ENCODE results near the gene PRDM16. TPM values are rescaled to one million over a fixed set of nuclear protein-coding genes. Genes with fewer than 3 reads are reported as not detected.

Gene PRDM16
- total and polyA plus RNA-seq, 2 of the 4 experiments (the other 2 are of a cell fraction): 0.02 TPM; not detected in 1

DNA sequence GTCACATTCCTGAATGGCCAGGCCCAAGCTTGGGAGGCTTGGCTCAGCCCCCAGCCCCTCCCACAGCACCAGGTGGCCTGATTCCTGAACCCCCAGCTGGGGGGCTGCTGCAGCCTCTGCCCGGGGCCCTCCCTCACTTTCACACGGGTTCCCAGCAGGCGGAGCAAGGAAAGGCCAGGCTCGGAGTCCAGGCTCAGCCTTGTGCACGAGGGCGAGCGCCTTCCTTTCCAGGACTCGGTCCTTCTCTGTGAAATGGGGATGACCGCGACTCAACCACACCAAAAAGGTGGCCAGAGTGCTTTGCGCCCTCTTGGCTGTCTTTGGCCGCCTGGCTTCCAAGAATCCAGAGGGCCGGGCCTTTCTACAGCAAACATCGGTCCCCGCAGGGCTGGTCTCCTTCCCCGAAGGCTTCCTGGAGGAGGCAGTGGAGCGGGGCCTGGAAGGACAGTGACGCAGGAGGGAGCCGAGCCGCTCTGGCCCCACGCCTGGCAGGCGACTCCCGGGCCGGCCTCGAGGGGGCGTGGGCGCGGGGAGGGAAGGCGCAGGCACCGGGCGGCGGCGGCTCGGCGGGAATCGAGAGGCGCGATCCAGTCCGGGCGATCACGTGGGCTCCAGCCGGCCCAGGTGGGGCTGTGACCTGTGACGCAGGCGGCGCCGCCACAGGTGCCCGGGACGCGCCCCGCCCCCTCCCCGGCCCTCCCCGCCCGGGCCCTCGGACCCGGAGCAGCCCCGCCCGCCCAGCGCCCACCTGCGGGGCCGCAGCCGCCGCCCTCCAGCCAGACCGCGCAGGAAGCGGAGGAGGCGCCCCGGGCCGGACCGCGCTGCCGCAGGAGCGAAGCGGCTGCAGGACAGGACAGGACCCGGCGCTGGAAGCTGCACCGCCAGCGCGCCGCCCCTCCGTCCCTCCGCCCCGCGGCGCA is 385.1 kb downstream of the PRDM16 start, which contains the start of gene ARHGEF16:
Gene ARHGEF16 (plus strand): TSS at position 775 of the 920 bp plus-strand sequence. CDS start 8,420 bp downstream, outside the sequence.
- ATAC-seq (ENCODE audit: low read depth) (peak; percentile 57), DNase-seq (peak; percentile 15)
- H2BK5ac ChIP-seq (ENCODE audit: low read depth, low read length, poor library complexity, severe bottlenecking): no peak within 1 kb of the TSS
- no peak within 1 kb of the TSS for H3K56ac ChIP-seq (ENCODE audit: extremely low read depth, insufficient read depth, low read length)
- no peaks in the 10 kb centered on the region for H3K79me1 ChIP-seq (ENCODE audit: low read depth in 1 of 2, low read length in 2 of 2)
- H3K18ac ChIP-seq (ENCODE audit: low read depth, low read length): no peak within 1 kb of the TSS
- dilution Hi-C loops (cut with HindIII; ENCODE audit: low sequenced_read_pairs, unreplicated experiment): no loop called here
- no peak within 1 kb of the TSS for H3K23ac ChIP-seq (ENCODE audit: low read depth, low read length)
- H3K14ac ChIP-seq (replicated peaks; ENCODE audit: low read depth, low read length): no peak within 1 kb of the TSS
- H3K4me2 ChIP-seq (ENCODE audit: low read depth, low read length): no peak within 1 kb of the TSS
- no peak within 1 kb of the TSS for H2AK9ac ChIP-seq (replicated peaks; ENCODE audit: low read depth, low read length, poor library complexity)
- H2BK120ac ChIP-seq (ENCODE audit: low read depth, low read length): no peak within 1 kb of the TSS
- 0 out of 2 replicates have a peak, but pooled peaks cover 2% of the 10 kb centered on the region for H4K20me1 ChIP-seq (ENCODE audit: insufficient read depth, low read length)
- no peak within 1 kb of the TSS for H2BK20ac ChIP-seq (ENCODE audit: low read depth, low read length)
- no peak within 1 kb of the TSS for H3K9ac ChIP-seq (ENCODE audit: low read depth, low read length)
- peaks cover 30% of the 10 kb centered on the region for H3K27me3 ChIP-seq (ENCODE audit: control insufficient read depth, insufficient read depth, low read length)
- H2BK15ac ChIP-seq (ENCODE audit: low read depth, low read length): no peak within 1 kb of the TSS
- in situ Hi-C loops (cut with MboI; ENCODE audit: low sequenced_read_pairs): no loop called here
- no peaks in the 10 kb centered on the region for H3K9me3 ChIP-seq (ENCODE audit: control insufficient read depth, insufficient read depth, low read length)
- H4K8ac ChIP-seq (ENCODE audit: low read depth in 2 of 2, low read length in 2 of 2): no peak within 1 kb of the TSS
- POLR2A ChIA-PET (ENCODE audit: unreplicated experiment): no interaction called here
- intact Hi-C loops (cut with micrococcal nuclease): loop anchor here (1.0 to 5.0 kb wide), 4 partner anchors 30 to 348 kb away; no protein-coding TSS in a partner anchor
- H2AK5ac ChIP-seq (ENCODE audit: low read depth, low read length): no peak within 1 kb of the TSS
- H3K27ac ChIP-seq (ENCODE audit: insufficient read depth, low read length): no peak within 1 kb of the TSS
- H4K5ac ChIP-seq (ENCODE audit: low read depth, low read length): no peak within 1 kb of the TSS
- no peak within 1 kb of the TSS for H4K91ac ChIP-seq (ENCODE audit: insufficient read depth, low read depth, low read length)
- no TSS peak for BruUV-seq (replicated peaks)
- CTCF ChIA-PET: interaction anchor here (1.2 to 2.2 kb wide), 8 partner anchors 9 to 176 kb away, joined by 3 to 16 read pairs (median 8); no protein-coding TSS in a partner anchor
- no peaks in the 10 kb centered on the region; the same call in 1 of the 2 replicates for H3K4me1 ChIP-seq (ENCODE audit: control insufficient read depth, insufficient read depth, low read length)
- H3K36me3 ChIP-seq (ENCODE audit: control insufficient read depth, insufficient read depth, low read length): no peaks in the 10 kb centered on the region
- peak within 1 kb of the TSS; percentile 76 for H2AFZ ChIP-seq (replicated peaks; ENCODE audit: low read length, poor library complexity)
- H3K4ac ChIP-seq (ENCODE audit: low read depth, low read length): no peak within 1 kb of the TSS
- 10% methylated on average over 4 of the region's 84 CpGs; no CpG with 5 or more reads in 1 of the 2 experiments for WGBS, 2 experiments (ENCODE audit: extremely low coverage in 2 of 2, insufficient read length in 1 of 2)
- H3K4me3 ChIP-seq (ENCODE audit: insufficient read depth, low read depth, low read length): no peak within 1 kb of the TSS
- no peaks in the 10 kb centered on the region for H3K9me1 ChIP-seq (ENCODE audit: insufficient read depth, low read length)
- TF ChIP-seq NFE2L2 (IDR thresholded peaks at IDR 0.05; ENCODE audit: low read depth, low read length) (no peak), CEBPB (IDR thresholded peaks at IDR 0.05; ENCODE audit: low read depth, low read length) (no peak), RCOR1 (IDR thresholded peaks at IDR 0.05; ENCODE audit: insufficient replicate concordance, low read length) (no peak), BHLHE40 (IDR thresholded peaks at IDR 0.05; ENCODE audit: low read depth, low read length) (no peak), RAD21 (IDR thresholded peaks at IDR 0.05; ENCODE audit: low read length) (peak; percentile 14; the same call in 1 of the 2 replicates), CHD1 (IDR thresholded peaks at IDR 0.05; ENCODE audit: low read depth, low read length) (no peak), MAFK (IDR thresholded peaks at IDR 0.05; ENCODE audit: low read depth, low read length) (no peak), SMC3 (IDR thresholded peaks at IDR 0.05; ENCODE audit: low read depth, low read length) (no peak), MXI1 (IDR thresholded peaks at IDR 0.05; ENCODE audit: borderline replicate concordance, low read depth, low read length) (no peak), RFX5 (IDR thresholded peaks at IDR 0.05; ENCODE audit: low read depth, low read length) (no peak)
- TF ChIP-seq, protein P1, sequence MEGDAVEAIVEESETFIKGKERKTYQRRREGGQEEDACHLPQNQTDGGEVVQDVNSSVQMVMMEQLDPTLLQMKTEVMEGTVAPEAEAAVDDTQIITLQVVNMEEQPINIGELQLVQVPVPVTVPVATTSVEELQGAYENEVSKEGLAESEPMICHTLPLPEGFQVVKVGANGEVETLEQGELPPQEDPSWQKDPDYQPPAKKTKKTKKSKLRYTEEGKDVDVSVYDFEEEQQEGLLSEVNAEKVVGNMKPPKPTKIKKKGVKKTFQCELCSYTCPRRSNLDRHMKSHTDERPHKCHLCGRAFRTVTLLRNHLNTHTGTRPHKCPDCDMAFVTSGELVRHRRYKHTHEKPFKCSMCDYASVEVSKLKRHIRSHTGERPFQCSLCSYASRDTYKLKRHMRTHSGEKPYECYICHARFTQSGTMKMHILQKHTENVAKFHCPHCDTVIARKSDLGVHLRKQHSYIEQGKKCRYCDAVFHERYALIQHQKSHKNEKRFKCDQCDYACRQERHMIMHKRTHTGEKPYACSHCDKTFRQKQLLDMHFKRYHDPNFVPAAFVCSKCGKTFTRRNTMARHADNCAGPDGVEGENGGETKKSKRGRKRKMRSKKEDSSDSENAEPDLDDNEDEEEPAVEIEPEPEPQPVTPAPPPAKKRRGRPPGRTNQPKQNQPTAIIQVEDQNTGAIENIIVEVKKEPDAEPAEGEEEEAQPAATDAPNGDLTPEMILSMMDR (conservative IDR thresholded peaks at IDR 0.05; ENCODE audit: low read depth, low read length): peak; percentile 54
- TF ChIP-seq, protein P2, sequence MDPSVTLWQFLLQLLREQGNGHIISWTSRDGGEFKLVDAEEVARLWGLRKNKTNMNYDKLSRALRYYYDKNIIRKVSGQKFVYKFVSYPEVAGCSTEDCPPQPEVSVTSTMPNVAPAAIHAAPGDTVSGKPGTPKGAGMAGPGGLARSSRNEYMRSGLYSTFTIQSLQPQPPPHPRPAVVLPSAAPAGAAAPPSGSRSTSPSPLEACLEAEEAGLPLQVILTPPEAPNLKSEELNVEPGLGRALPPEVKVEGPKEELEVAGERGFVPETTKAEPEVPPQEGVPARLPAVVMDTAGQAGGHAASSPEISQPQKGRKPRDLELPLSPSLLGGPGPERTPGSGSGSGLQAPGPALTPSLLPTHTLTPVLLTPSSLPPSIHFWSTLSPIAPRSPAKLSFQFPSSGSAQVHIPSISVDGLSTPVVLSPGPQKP (IDR thresholded peaks at IDR 0.05; ENCODE audit: borderline replicate concordance, low read depth, low read length): no peak
- TF ChIP-seq, protein P3, sequence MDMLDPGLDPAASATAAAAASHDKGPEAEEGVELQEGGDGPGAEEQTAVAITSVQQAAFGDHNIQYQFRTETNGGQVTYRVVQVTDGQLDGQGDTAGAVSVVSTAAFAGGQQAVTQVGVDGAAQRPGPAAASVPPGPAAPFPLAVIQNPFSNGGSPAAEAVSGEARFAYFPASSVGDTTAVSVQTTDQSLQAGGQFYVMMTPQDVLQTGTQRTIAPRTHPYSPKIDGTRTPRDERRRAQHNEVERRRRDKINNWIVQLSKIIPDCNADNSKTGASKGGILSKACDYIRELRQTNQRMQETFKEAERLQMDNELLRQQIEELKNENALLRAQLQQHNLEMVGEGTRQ (IDR thresholded peaks at IDR 0.05; ENCODE audit: low read depth, low read length): peak; percentile 52
